Ascending aorta (tissue), 2 donors: ENCODE measurements around the gene SLC25A45. TPM values are rescaled to one million over a fixed set of nuclear protein-coding genes. Genes with fewer than 3 reads are reported as not detected.

Experiments used
- DNase-seq, 2 donors: peaks; one replicate each; pipeline ENCODE4 v3.0.0-alpha.2; 2019; ENCODE audit warnings: low spot score in 2 of 2
- H3K27ac ChIP-seq, 2 donors: fragments of 200-600 bp; sonication (generic); one replicate each; pipeline ENCODE4 v1.5.1; 2016 to 2017; ENCODE audit warnings: mild to moderate bottlenecking in 1 of 2
- H3K27me3 ChIP-seq: fragments of 200-600 bp; sonication (generic); one replicate; pipeline ENCODE4 v1.5.1; 2017
- H3K36me3 ChIP-seq, 2 donors: fragments of 200-600 bp; sonication (generic); one replicate each; pipeline ENCODE4 v1.5.1; 2016
- H3K4me1 ChIP-seq, 2 donors: fragments of 200-600 bp; sonication (generic); one replicate each; pipeline ENCODE4 v1.5.1; 2016 to 2017; ENCODE audit warnings: mild to moderate bottlenecking in 1 of 2
- H3K4me3 ChIP-seq, 2 donors: fragments of 200-600 bp; sonication (generic); one replicate each; pipeline ENCODE4 v1.5.1; 2016 to 2017; ENCODE audit warnings: mild to moderate bottlenecking in 1 of 2
- H3K9me3 ChIP-seq, 2 donors: fragments of 200-600 bp; sonication (generic); one replicate each; pipeline ENCODE4 v1.5.1; 2016
- CTCF ChIP-seq, 3 experiments: fragments of 200-600 bp in 2 of 3; fragments of 450-650 bp in 1 of 3; sonication (generic) in 2 of 3; IDR thresholded peaks; one replicate each; pipeline ENCODE4 v1.5.1; 2016 to 2019; ENCODE audit warnings: antibody characterized with exemption in 3 of 3, mild to moderate bottlenecking in 1 of 3, moderate library complexity in 1 of 3
- intact Hi-C: fragments of 100-400 bp; cut with DNase I; formaldehyde crosslinking; loops from one replicate; pipeline ENCODE4 v1.15.1; 2023
- total RNA-seq: library from RNA; depleted of rRNA; stranded (reverse); fragments of >200 nt; gene quantifications from one replicate; pipeline ENCODE4 v1.1.0, GENCODE V29; 2016

The SLC25A45 gene
- total RNA-seq, 1 donor from 2014 or later: 11.4 TPM

GRCh38 chr11:65399845-65400244 lies 17.4 kb upstream of the SLC25A45 start:
- Histone ChIP-seq H3K27me3 (no peaks in the 10 kb centered on the region), H3K4me3 (no peak overlapping the region), H3K27ac (no peak overlapping the region), H3K4me1 (no peaks in the 10 kb centered on the region), H3K9me3 (no peaks in the 10 kb centered on the region), H3K36me3 (peaks cover 64 to 67% of the 10 kb centered on the region in 2 donors)
- no peak for DNase-seq
- TF ChIP-seq CTCF (IDR thresholded peaks at IDR 0.05): no peak
- intact Hi-C loops: no loop called here

DNA sequence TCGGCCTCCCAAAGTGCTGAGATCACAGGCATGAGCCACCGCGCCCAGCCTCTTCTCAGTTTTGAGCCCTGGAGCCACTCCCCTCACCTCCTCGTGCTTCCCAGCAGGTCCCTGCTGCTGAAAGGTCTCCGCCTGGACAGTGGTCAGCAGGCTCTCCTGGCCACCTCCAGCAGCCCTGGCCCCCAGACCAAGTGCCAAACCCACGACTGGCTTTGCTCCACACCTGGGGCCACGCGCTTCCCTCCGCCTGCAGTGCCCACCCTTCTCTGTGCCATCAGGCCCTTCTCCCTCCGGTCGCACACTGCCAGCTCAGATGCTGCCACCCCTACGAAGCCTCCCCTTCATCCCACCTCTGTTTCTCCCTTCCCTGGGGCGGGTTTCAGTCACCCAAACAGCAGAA lies 16.8 kb upstream of the SLC25A45 start:
- no peaks in the 10 kb centered on the region for H3K27me3 ChIP-seq
- H3K4me3 ChIP-seq: no peak overlapping the region
- TF ChIP-seq CTCF (IDR thresholded peaks at IDR 0.05): no peak
- H3K4me1 ChIP-seq: no peaks in the 10 kb centered on the region
- no peaks in the 10 kb centered on the region for H3K9me3 ChIP-seq
- no peak overlapping the region for H3K27ac ChIP-seq
- H3K36me3 ChIP-seq: peaks cover 64 to 69% of the 10 kb centered on the region in 2 donors
- DNase-seq: no peak
- intact Hi-C loops: no loop called here

DNA sequence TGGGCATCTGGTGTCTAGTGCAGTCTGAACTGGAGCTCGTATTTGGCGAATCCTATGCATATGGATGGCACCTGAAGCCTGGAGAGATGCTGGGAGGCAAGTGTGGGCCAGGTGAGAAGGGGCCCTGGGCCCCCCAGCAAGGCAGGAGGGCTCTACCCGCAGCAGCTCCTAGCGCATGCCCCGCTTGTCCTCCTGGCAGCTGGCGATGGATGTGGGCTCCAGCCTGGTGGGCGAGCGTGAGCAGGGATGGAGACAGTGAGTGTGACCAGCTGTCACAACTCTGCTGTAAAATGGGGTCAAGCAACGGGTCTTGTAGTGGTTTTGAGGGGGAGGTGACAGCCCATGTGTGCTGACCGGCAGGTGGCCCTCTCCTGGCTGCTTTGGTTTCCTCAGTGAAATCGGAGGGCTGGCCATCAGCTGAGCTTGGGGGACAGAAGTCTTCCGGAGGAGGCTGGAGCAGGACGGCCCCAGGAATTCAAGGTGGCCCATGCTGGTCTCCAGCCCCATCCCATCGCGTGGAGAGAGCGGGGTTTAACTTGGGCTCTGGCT lies 16.0 kb upstream of the SLC25A45 start:
- Histone ChIP-seq H3K9me3 (no peaks in the 10 kb centered on the region), H3K4me3 (no peak overlapping the region), H3K27ac (no peak overlapping the region), H3K36me3 (peaks cover 65 to 70% of the 10 kb centered on the region in 2 donors), H3K4me1 (no peaks in the 10 kb centered on the region), H3K27me3 (no peaks in the 10 kb centered on the region)
- no peak for DNase-seq
- TF ChIP-seq CTCF (IDR thresholded peaks at IDR 0.05): no peak
- intact Hi-C loops: no loop called here

DNA sequence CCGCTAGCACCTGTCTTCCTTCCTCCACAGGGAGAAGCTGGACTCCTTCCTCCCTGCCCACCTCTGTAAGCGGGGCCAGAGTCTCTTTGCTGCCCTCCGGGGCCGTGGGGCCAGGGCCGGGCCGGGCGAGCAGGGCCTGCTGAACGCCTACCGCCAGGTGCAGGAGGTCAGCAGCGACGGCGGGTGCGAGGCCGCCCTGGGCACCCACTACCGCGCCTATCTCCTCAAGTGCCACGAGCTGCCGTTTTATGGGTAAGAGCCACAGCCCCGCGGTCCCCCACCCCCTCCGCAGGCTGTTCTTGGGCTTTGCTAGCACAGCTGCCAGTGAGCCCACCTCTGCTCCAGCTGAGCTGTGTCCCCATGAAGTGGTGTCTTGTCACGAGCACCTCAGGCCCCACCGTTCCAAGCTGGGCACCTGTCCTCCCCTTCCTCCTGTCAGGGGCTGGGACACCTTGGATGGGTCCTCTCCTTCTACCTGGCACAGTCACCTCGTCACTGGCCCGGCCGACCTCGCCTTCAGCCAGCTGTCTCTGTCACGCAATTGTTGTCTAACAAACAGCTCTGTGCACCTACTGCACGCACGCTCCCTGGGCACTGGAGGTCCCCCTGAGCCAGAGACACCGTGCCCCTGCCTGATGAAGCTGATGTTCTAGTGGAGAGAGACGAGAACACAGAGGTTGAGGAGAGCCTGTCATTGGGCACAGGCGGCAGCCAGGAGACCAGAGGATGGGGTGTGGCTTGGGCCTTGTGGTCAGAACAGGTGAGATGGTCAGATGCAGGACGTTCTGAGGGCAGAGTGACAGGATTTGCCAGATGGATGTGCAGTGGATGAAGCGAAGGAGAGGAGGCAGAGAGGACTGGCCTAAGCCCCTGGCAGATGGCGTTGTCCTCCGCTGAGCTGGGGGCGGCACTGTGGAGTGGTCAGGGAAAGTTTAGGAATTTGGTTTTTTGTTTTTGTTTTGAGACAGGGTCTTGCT lies 14.6 kb upstream of the SLC25A45 start:
- no peaks in the 10 kb centered on the region for H3K4me1 ChIP-seq
- no peak for DNase-seq
- TF ChIP-seq CTCF (IDR thresholded peaks at IDR 0.05): no peak
- no peak overlapping the region for H3K27ac ChIP-seq
- H3K4me3 ChIP-seq: no peak overlapping the region
- H3K9me3 ChIP-seq: no peaks in the 10 kb centered on the region
- peaks cover 65 to 68% of the 10 kb centered on the region in 2 donors for H3K36me3 ChIP-seq
- intact Hi-C loops: no loop called here
- no peaks in the 10 kb centered on the region for H3K27me3 ChIP-seq

- intact Hi-C loops: no loop called here
- DNase-seq: no peak
- H3K36me3 ChIP-seq: peaks cover 65% of the 10 kb centered on the region in 2 donors
- no peak overlapping the region for H3K4me3 ChIP-seq
- H3K27me3 ChIP-seq: no peaks in the 10 kb centered on the region
- no peak overlapping the region for H3K27ac ChIP-seq
- no peaks in the 10 kb centered on the region for H3K4me1 ChIP-seq
- no peak for TF ChIP-seq CTCF (IDR thresholded peaks at IDR 0.05)
- H3K9me3 ChIP-seq: no peaks in the 10 kb centered on the region
These were observed 13.6 kb upstream of the SLC25A45 start for GRCh38 chr11:65395961-65396530.
